ENCODE data around the gene BRCC3.

Gene BRCC3

DNA sequence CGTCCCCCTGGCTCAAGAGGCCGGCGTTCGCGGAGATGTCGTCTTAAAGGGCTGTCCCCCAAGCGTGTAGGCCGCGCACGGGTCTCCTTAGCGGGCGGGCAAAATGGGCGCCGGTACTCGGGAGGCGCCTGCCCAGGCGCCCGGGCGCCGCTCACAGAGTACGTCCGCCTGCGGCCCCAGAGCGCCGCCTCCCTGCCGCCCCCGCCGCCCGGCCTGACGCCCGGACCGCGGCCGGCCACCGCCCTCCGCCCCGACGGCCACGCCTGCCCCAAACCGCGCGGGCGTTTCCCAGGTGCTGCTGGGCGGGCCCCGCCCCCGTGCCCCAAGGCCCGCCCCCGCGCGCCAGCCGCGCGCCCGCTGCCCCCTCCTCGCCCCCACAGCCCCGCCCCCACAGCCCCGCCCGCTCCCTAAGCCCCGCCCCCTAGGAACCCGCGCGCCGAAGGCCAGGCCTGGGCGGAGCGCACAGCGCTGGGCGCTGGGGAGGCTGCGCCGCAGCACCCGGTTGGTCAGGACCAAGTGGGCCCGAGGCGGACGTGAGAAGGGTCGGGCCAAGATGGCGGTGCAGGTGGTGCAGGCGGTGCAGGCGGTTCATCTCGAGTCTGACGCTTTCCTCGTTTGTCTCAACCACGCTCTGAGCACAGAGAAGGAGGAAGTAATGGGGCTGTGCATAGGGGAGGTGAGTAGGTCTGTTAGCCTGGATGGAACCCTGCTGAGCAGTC, at the start of gene BRCC3, which contains the start of the genes CMC4 and MTCP1:
Gene BRCC3, plus strand, starts transcription at position 534 of the 719 bp plus-strand sequence. Its CDS starts 20 bp downstream, at position 554.
Gene CMC4, minus strand, starts transcription at position 162 of the 719 bp plus-strand sequence. CDS start 7,113 bp downstream, outside the sequence.
Gene MTCP1, minus strand, starts transcription at position 162 of the 719 bp plus-strand sequence. CDS start 5,126 bp downstream, outside the sequence.
- DNase-seq (ENCODE audit: low spot score): peak; percentile 69
- FAIRE-seq: no peak

- FAIRE-seq (no peak), DNase-seq (ENCODE audit: low spot score) (no peak)
Observed at GRCh38 chrX:155022585-155022984, 48.7 kb upstream of the BRCC3 start, which contains the start of gene F8. Gene F8, minus strand, starts transcription at chrX:155022723. Its CDS starts 171 bp downstream, at chrX:155022552.

DNA sequence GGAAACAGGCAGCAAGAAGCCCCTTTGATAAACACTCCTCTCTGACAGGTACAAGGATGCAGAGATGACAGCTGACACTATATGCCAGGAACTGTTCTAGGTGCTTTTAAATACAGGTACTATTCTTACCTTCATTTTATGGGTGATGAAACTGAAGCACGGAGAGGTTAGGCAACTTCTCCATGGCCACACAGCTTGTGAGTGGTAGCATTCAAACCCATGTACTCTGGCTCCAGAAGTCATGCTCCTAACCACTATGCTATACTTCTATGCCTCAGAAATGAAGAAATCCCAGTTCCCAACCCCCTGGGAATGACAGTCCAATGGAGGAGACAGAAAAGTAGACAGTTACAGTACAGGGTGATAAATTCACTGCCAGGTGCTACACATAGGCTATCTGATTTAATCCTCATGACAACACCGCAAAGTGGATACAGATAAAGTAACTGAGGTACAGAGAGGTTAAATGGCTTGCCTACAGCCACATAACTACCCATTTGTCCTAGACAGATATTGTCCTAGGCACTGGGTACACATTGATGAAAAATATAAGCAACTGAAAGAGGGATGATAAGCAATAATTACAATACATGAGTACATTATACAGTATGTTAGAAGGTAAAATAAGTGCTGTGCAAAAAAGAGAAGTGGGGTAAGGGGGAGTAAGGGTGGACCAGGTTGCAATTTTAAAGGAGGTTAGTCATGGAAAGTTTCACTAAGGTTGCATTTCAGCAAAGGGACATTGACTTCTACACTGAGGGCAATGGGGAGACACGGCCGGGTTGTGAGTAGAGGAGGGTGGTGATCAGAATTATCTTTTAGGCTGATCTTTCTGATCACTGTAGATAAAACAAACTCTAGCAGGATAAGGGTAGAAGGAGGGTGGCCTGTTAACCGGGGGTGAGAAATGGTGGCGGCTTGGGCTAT, 47.1 kb upstream of the BRCC3 start:
- no peak for FAIRE-seq
- no peak for DNase-seq (ENCODE audit: low spot score)

- DNase-seq (ENCODE audit: low spot score) (no peak), FAIRE-seq (no peak)
Observed at GRCh38 chrX:155026420-155026726, 44.9 kb upstream of the BRCC3 start.

DNA sequence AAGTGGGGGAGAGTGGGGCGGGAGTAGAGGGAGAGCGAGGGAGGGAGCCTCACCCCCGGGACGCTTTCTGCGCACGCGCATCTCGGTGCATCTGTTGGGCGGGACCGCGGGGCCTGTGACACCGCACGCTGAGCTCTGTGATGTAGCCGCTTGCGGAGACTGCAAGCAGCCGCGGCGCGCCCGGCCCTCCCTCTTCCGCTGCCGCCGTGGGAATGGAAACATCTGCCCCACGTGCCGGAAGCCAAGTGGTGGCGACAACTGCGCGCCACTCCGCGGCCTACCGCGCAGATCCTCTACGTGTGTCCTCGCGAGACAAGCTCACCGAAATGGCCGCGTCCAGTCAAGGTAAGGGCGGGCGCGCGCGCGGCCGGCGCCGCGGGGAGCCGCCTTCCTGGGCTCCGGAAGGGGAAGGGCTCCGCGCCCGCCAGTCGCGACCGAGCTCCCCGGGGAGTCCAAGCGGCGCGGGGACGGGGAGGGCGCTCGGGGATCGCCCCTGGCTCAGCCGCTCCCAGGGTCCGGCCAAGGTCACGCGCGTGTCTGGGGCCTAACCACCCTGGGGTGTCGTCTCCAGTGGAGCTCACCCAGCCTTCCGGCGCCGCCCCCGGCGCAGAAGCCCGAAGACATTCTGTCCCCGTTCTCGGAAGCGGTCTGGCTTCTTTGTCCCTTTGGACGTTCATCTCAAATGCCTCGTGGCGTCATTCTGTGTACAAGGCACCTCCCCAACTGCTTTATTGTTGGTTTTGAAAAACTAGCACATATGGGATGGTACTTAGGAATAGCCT, 44.4 kb upstream of the BRCC3 start, which contains the start of gene FUNDC2:
Gene FUNDC2, plus strand, starts transcription at position 118 of the 782 bp plus-strand sequence. Its CDS starts 95 bp downstream, at position 213.
- peak; percentile 86 for DNase-seq (ENCODE audit: low spot score)
- peak; percentile 80 for FAIRE-seq

GRCh38 chrX:155027509-155028066, 43.7 kb upstream of the BRCC3 start:
- FAIRE-seq (peak; percentile 2), DNase-seq (ENCODE audit: low spot score) (peak; percentile 20)

GRCh38 chrX:155028129-155028528, 43.2 kb upstream of the BRCC3 start:
- no peak for FAIRE-seq
- DNase-seq (ENCODE audit: low spot score): no peak

GRCh38 chrX:155028877-155029291, 42.4 kb upstream of the BRCC3 start:
- peak; percentile 81 for FAIRE-seq
- peak; percentile 45 for DNase-seq (ENCODE audit: low spot score)

- no peak for FAIRE-seq
- no peak for DNase-seq (ENCODE audit: low spot score)
Observed at GRCh38 chrX:155031657-155032056, 39.7 kb upstream of the BRCC3 start.

DNA sequence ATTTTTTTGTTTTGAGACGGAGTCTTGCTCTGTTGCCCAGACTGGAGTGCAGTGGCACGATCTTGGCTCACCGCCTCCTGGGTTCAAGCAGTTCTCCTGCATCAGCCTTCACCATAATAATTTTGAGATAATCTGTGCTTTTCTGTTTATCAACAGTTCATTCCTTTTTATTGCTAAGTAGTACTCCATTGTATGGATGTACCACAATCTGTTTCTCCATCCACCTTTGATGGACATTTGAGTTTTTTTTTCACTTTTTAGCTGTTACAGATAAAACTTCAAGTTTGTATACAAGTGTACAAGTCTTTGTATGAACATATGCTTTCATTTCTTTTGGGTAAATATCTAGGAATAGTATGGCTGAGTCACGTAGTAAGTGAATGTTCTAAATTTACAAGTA, 35.6 kb upstream of the BRCC3 start:
- DNase-seq (ENCODE audit: low spot score): no peak
- FAIRE-seq: no peak

- no peak for FAIRE-seq
- DNase-seq (ENCODE audit: low spot score): no peak
Observed at GRCh38 chrX:155046129-155046810, 25.0 kb upstream of the BRCC3 start.

GRCh38 chrX:155046811-155047528, 24.3 kb upstream of the BRCC3 start:
- FAIRE-seq: no peak

GRCh38 chrX:155048977-155049619, 22.2 kb upstream of the BRCC3 start:
- FAIRE-seq (no peak), DNase-seq (ENCODE audit: low spot score) (no peak)

More at GRCh38 chrX:155046811-155047528, 24.3 kb upstream of the BRCC3 start:
- no peak for DNase-seq (ENCODE audit: low spot score)

DNA sequence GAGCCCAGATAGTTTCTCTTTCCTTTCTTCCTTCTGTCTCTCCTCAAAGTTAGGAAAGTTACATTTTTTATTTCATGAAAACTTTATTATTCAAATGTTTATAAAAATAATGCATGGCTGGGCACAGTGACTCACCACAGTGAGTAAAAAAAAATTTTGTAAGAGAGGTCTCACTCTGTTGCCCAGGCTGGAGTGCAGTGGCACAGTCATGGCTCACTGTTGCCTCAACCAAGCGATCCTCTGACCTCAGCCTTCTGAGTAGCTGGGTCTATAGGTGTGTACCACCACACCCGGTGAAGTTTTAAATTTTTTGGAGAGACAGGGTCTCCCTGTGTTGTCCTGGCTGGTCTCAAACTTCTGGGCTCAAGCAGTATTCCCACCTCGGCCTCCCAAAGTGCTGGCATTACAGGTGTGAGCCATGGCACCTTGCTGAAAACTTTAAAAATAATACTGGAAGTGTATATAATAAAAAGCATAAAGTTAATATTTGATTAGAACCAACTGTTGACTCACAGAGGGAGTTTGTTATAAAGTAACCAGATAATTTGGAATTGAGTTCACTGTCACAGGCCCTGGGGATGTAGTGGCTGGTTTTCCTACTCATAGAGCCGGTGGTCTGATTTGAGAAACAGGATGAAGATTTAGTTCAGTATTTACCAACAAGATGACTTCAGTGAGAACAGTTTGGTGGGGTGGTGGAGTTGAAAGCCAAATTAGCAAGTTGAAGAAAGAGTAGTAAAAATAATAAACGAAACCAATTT, 18.4 kb upstream of the BRCC3 start:
- DNase-seq (ENCODE audit: low spot score) (peak; percentile 57), FAIRE-seq (peak; percentile 84)

DNA sequence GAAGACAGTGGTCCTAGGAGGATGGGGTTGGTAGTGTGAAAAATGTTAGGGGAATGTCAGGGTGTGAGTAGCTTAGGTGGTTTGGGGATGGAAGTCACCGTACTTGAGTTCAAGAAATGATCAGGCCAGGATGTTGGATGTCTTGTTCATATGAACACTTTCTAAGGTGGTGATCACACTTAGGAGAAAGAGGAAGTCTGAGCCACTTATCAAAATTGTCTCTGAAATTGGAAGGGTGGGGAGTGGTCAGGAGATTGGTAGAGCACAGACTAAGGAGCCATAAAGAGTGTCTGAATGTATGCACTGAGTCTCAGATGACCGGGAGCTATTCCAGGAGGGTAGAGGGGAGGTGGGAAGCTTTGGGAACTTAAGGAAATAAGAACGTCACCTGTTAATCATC, 17.7 kb upstream of the BRCC3 start:
- DNase-seq (ENCODE audit: low spot score) (no peak), FAIRE-seq (no peak)

- DNase-seq (ENCODE audit: low spot score) (no peak), FAIRE-seq (no peak)
Observed at GRCh38 chrX:155054255-155054654, 17.1 kb upstream of the BRCC3 start.

DNA sequence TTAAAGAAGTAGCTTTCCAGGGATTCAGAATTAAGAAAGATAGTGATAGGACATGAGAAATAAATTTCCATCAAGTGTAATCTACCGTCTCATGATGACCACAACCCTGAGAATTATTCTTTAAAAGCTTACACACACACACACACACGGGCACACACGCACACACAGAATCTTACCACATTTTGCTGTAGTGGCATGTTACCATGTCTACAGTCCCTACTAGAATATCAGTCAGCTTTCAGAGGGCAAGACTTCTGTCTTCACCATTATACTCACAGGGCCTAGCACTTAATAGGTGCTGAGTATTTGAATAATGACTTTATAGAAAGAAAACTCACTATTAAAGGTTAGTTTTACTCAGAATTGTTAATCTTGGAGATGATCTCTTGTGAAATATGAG, 15.8 kb upstream of the BRCC3 start:
- no peak for FAIRE-seq
- DNase-seq (ENCODE audit: low spot score): no peak

DNA sequence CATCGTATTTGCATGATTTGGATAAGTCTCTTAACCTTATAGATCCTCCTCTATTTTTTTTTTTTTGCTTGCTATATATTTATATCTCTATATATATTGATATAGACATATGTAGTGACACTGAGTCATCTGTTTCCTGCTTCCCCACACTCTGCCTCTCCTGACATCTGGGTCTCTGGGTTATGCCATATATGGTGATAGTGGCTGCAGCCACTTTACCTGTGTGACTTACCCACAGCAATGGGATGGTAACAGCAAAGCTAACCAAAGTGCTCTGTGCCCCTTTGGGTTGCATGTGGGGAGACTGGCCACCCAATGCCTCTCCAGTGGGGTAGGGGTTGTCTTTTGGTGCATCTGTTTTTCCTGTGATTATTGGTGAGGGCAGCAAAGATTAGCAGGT, 14.8 kb upstream of the BRCC3 start:
- no peak for DNase-seq (ENCODE audit: low spot score)
- no peak for FAIRE-seq

Data from RCC 7860 (cell line).